Neural crest cell (in vitro differentiated cells): ENCODE results near the gene PPARA. TPM values are rescaled to one million over a fixed set of nuclear protein-coding genes. Genes with fewer than 3 reads are reported as not detected.

Experiments
- DNase-seq: peaks from one replicate; pipeline ENCODE4 v3.0.0; 2021; ENCODE audit warnings: low read depth, mixed read lengths, low spot score
- H3K27ac Mint-ChIP-seq: one replicate; pipeline ENCODE4 v1.8.0; 2021; ENCODE audit warnings: mild to moderate bottlenecking, mixed read lengths; ENCODE audit not compliant: unreplicated experiment
- H3K27me3 Mint-ChIP-seq: 2 replicates; pipeline ENCODE4 v1.8.0; 2021; ENCODE audit warnings: low read depth, mild to moderate bottlenecking, mixed read lengths
- H3K36me3 Mint-ChIP-seq: 2 replicates; pipeline ENCODE4 v1.8.0; 2021; ENCODE audit warnings: low read depth, mild to moderate bottlenecking, mixed read lengths
- H3K4me1 Mint-ChIP-seq: 2 replicates; pipeline ENCODE4 v1.8.0; 2021; ENCODE audit warnings: mixed read lengths
- H3K4me3 Mint-ChIP-seq: one replicate; pipeline ENCODE4 v1.8.0; 2021; ENCODE audit warnings: mild to moderate bottlenecking, mixed read lengths
- H3K9me3 Mint-ChIP-seq: 2 replicates; pipeline ENCODE4 v1.8.0; 2021; ENCODE audit warnings: mixed read lengths
- total RNA-seq: library from RNA; stranded (reverse); gene quantifications from 2 replicates; pipeline ENCODE4 v1.2.1, GENCODE V29; 2021
- TF ChIP-seq, protein P1 (sequence below): fragments of 200-600 bp; sonication (generic); conservative IDR thresholded peaks from 2 replicates; pipeline ENCODE4 v1.5.0; 2021; ENCODE audit warnings: antibody characterized with exemption, mild to moderate bottlenecking

PPARA gene
- total RNA-seq, 1 donor from 2014 or later = 15.6 TPM

DNA sequence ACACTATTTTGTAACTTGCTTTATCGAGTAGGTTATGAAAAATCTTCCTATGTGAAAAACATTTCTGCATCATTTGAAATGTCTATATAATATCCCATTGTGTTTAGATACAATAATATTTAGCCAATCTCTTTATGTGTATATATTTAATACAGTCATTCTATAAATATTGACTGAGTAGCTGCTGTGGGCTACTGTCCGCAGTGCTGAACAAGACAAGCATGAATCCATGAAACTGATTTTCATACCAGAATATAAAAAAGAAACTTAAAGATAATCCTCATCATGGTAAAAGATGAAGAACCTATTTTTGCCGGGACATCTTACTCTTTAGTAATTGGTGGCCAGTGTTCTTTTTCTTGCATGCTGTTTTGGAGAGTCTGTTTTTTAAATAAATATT, 3.6 kb downstream of the PPARA start:
- peak overlapping the region; percentile 54 for H3K4me3 Mint-ChIP-seq
- no peak for DNase-seq
- peaks cover 15% of the 10 kb centered on the region for H3K27me3 Mint-ChIP-seq
- no peak overlapping the region for H3K27ac Mint-ChIP-seq
- TF ChIP-seq, protein P1, sequence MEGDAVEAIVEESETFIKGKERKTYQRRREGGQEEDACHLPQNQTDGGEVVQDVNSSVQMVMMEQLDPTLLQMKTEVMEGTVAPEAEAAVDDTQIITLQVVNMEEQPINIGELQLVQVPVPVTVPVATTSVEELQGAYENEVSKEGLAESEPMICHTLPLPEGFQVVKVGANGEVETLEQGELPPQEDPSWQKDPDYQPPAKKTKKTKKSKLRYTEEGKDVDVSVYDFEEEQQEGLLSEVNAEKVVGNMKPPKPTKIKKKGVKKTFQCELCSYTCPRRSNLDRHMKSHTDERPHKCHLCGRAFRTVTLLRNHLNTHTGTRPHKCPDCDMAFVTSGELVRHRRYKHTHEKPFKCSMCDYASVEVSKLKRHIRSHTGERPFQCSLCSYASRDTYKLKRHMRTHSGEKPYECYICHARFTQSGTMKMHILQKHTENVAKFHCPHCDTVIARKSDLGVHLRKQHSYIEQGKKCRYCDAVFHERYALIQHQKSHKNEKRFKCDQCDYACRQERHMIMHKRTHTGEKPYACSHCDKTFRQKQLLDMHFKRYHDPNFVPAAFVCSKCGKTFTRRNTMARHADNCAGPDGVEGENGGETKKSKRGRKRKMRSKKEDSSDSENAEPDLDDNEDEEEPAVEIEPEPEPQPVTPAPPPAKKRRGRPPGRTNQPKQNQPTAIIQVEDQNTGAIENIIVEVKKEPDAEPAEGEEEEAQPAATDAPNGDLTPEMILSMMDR = no peak
- peaks cover 12% of the 10 kb centered on the region for H3K4me1 Mint-ChIP-seq
- H3K9me3 Mint-ChIP-seq = no peaks in the 10 kb centered on the region
- H3K36me3 Mint-ChIP-seq = no peaks in the 10 kb centered on the region

DNA sequence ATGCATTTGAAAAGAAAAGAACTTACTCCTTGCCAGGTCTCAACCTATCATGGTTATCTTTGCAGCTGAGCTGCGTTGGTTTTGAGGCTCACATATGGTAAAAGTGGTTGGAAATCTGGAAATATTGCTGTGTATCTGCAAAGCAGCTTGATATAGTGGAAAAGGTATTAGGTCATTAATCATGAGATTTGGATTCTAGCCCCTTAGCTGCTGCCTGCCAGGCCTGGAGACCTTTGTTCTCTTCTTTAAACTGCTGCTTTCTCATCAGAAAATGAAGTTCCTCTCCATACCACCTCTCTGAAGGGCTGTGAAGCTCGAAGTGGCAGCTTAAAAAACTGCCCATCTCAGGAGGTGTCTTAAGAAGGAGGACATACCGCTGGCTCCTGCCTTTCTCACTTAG, 5.7 kb downstream of the PPARA start:
- no peaks in the 10 kb centered on the region for H3K9me3 Mint-ChIP-seq
- no peak for DNase-seq
- peaks cover 7% of the 10 kb centered on the region for H3K4me1 Mint-ChIP-seq
- no peaks in the 10 kb centered on the region for H3K36me3 Mint-ChIP-seq
- H3K4me3 Mint-ChIP-seq = no peak overlapping the region
- TF ChIP-seq, protein P1 = no peak
- H3K27me3 Mint-ChIP-seq = peaks cover 6% of the 10 kb centered on the region
- H3K27ac Mint-ChIP-seq = no peak overlapping the region

DNA sequence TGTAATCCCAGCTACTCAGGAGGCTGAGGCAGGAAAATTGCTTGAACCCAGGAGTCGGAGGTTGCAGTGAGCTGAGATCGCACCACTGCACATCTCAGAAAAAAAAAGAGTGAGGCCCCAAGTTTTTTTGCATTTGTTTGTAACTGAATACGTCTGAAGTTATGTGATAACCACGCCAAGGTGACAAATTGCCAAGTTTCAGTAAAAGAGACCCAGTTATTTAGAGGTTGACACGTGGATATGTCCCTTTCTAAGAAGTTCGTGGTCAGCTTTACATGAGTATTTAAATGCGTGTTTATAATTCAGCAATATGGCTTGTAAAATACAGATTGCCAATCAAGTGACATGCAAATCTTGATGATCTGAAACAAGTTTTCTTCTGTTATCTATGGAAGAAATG, 8.0 kb downstream of the PPARA start:
- Mint-ChIP-seq H3K27ac (no peak overlapping the region), H3K4me1 (no peaks in the 10 kb centered on the region), H3K4me3 (no peak overlapping the region), H3K27me3 (no peaks in the 10 kb centered on the region), H3K36me3 (no peaks in the 10 kb centered on the region), H3K9me3 (no peaks in the 10 kb centered on the region)
- DNase-seq = no peak
- TF ChIP-seq, protein P1 = no peak

DNA sequence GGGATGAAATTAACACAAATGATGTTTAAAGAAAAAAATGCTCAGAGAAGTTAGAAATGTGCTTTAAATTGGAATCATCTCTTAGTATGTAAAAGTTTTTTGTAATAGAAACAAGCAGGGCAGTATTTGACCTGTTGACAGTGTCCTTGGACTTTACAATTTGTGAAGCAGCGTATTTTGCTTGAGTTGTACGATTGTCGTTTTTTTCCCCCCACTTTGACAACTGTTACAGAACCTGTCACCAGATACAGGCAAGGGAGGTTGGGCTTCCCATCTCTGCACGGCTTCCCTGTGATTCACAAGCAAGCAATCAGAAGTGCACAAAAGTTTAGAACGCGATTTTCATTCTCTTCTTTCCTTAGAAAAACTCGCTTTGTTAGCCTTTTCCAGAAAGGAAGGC, 8.9 kb downstream of the PPARA start:
- Mint-ChIP-seq H3K4me3 (no peak overlapping the region), H3K27me3 (no peaks in the 10 kb centered on the region), H3K9me3 (no peaks in the 10 kb centered on the region), H3K36me3 (no peaks in the 10 kb centered on the region), H3K4me1 (no peaks in the 10 kb centered on the region), H3K27ac (no peak overlapping the region)
- TF ChIP-seq, protein P1 = no peak
- no peak for DNase-seq

DNA sequence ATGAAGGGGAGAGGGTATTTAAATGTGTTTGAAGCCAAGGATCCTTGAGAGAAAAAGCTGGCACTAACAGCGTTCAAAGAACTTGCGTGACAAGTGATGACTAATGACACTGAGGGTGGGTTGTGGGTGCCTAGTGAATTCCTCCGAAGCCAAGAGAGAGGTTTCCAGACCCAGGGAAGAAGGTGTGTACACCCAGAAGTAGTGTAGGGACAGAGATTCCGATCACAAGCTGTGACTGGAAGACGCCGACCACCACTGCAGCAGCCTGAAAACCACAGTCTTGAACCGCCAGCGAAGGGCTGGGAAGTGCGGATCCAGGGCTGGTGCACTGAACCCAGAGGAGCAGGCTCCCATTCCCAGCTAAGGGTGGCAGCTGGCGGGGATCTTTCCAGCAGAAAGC, 9.5 kb downstream of the PPARA start:
- TF ChIP-seq, protein P1 = no peak
- H3K4me1 Mint-ChIP-seq = no peaks in the 10 kb centered on the region
- no peaks in the 10 kb centered on the region for H3K36me3 Mint-ChIP-seq
- no peaks in the 10 kb centered on the region for H3K27me3 Mint-ChIP-seq
- no peak overlapping the region for H3K4me3 Mint-ChIP-seq
- H3K27ac Mint-ChIP-seq = no peak overlapping the region
- DNase-seq = no peak
- no peaks in the 10 kb centered on the region for H3K9me3 Mint-ChIP-seq

DNA sequence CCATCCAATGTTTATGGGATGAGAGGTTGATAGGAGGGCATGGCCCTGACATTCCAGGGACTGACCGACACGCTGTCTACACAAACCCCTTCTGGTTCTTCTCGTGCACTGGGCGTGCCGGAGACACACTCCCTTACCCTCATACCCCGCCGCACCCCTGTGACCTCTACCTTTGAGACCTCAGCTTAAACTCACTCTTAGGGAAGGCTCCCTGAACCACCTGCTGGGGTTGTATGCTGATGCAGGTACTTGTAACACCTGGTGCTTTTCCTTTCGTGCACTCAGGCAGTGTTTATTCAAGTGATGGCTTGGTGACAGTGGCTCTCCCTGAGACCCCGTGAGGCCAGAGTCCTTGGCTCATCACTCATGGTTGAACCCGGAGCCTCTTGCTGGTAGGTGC, 12.0 kb downstream of the PPARA start:
- Mint-ChIP-seq H3K4me1 (no peaks in the 10 kb centered on the region), H3K27me3 (no peaks in the 10 kb centered on the region), H3K27ac (no peak overlapping the region), H3K4me3 (no peak overlapping the region), H3K9me3 (no peaks in the 10 kb centered on the region), H3K36me3 (no peaks in the 10 kb centered on the region)
- TF ChIP-seq, protein P1 = no peak
- no peak for DNase-seq
